ENCODE measurements around the gene PEX11G.

The PEX11G gene

GRCh38 chr19:7488736-7489353 is at the start of gene PEX11G:
PEX11G (minus strand) TSS chr19:7489035; CDS start chr19:7489010, 25 bp downstream.
- peak; percentile 85 for DNase-seq (ENCODE audit: low read depth)

- no peak for DNase-seq (ENCODE audit: low read depth)
Observed at GRCh38 chr19:7535998-7536695, 47.3 kb upstream of the PEX11G start.

GRCh38 chr19:7535047-7535997 is 46.5 kb upstream of the PEX11G start, which contains the start of gene PNPLA6:
PNPLA6 (plus strand) TSS chr19:7535717; CDS start chr19:7535789, 72 bp downstream.
- DNase-seq (ENCODE audit: low read depth): peak; percentile 86

GRCh38 chr19:7534531-7535046 is 45.8 kb upstream of the PEX11G start:
- DNase-seq (ENCODE audit: low read depth): no peak

GRCh38 chr19:7533925-7534480 is 45.2 kb upstream of the PEX11G start:
- DNase-seq (ENCODE audit: low read depth): peak; percentile 74

- no peak for DNase-seq (ENCODE audit: low read depth)
Observed at GRCh38 chr19:7533281-7533885, 44.5 kb upstream of the PEX11G start.

GRCh38 chr19:7529610-7530490 is 41.0 kb upstream of the PEX11G start:
- no peak for DNase-seq (ENCODE audit: low read depth)

GRCh38 chr19:7529246-7529600 is 40.4 kb upstream of the PEX11G start:
- DNase-seq (ENCODE audit: low read depth): no peak

GRCh38 chr19:7528522-7529245 is 39.8 kb upstream of the PEX11G start:
- no peak for DNase-seq (ENCODE audit: low read depth)

- DNase-seq (ENCODE audit: low read depth): no peak
Observed at GRCh38 chr19:7528192-7528519, 39.3 kb upstream of the PEX11G start.

GRCh38 chr19:7527516-7528191 is 38.8 kb upstream of the PEX11G start:
- DNase-seq (ENCODE audit: low read depth): no peak

- no peak for DNase-seq (ENCODE audit: low read depth)
Observed at GRCh38 chr19:7526059-7526929, 37.5 kb upstream of the PEX11G start.

GRCh38 chr19:7524992-7525739 is 36.3 kb upstream of the PEX11G start:
- DNase-seq (ENCODE audit: low read depth): no peak

GRCh38 chr19:7524523-7524922 is 35.7 kb upstream of the PEX11G start:
- DNase-seq (ENCODE audit: low read depth): no peak

- no peak for DNase-seq (ENCODE audit: low read depth)
Observed at GRCh38 chr19:7522923-7523667, 34.3 kb upstream of the PEX11G start.

GRCh38 chr19:7522072-7522922 is 33.5 kb upstream of the PEX11G start, which contains the start of gene MCOLN1:
MCOLN1 (plus strand) TSS chr19:7522624; CDS start chr19:7522751, 127 bp downstream.
- DNase-seq (ENCODE audit: low read depth): peak; percentile 98
